Activated CD8-positive, alpha-beta memory T cell treated with anti-CD3 and anti-CD28 coated beads, Interleukin-2, amount 50 U/mL, for 24 hours (primary cell): ENCODE results near the gene S100G.

Experiments
- DNase-seq: peaks from one replicate; pipeline ENCODE4 v3.0.0-alpha.2; 2020; ENCODE audit errors: extremely low read depth

The S100G gene

DNA sequence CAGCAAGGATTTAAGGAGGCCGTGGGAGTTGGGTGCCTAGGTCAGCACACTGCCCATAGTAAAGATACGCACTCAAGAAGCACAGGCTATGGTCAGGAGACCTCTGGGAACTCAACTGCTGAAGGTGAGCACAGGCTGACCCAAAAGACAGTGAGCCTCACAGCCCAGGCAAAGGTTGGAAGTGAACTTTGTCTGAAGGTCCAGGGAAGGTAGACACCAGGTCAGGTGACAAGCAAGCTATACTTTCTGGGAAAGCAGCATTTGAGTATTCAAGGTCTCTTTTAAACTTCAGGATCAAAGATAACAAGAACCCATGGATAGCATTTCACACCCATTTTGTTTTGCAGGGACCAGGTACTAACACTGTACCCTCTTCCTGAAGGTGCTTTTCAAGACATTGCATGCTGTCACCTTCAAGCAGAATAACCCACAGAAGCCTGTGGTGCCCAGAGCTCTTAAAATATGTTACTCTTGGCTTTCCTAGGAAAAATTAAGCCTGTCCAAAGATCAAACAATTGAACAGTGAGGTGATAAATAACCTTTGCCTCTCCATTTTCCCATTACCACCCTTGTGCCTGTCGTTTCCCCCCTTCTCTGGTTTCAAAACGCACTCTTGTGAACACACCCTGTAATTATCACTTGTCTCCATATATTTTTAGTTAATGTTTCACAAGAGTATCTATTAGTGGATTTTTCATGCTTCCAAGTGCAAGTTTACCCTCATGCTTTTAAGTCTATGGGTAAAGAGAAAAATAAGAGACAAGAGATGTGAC, 3.4 kb upstream of the S100G start:
- DNase-seq = no peak

DNA sequence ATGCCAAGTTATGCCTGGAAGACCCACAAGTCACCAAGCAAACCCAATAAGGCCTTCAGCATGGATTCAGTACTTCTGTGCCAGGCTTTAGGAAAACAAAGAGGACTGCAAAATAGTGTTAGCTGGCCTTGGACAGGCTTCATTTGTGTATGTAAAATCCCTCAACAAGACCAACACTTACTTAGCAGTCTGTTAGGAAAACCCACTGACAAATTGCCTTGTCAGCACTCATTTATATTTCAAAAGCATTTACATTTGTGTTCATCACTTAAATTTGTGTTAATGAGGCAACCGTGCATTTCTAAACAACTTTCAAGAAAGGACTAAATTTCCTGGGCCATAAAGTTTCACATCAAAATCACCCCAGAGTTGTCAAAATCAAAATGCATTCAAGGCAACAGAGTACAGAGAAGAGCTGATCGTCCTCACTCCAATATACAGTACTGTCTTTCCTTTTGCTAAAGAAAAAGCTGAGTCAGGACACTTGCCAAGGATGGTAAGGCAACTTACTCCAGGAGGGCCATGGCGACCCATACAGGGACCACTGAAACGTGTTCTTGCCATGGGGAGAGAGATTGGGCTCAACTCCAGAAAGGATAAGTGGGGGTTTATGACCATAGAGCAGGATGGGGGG, 1.6 kb downstream of the S100G start:
- no peak for DNase-seq

DNA sequence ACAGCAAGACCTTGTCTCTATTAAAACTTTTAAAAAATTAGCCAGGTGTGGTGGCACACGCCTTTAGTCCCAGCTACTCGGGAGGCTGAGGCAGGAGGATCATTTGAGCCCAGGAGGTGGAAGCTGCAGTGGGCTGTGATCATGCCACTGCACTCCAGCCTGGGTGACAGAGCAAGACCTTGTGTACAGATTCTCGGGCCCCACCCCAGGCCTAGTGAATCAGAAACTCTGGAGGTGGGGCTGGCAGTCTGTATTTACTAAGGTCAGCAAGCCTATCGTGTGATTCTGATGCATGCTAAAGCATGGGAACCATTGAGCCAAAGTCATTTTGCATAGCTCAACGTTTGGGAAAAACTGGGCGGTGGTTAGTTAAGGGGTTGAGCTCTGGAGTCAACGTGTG, 3.5 kb downstream of the S100G start:
- DNase-seq = no peak

DNA sequence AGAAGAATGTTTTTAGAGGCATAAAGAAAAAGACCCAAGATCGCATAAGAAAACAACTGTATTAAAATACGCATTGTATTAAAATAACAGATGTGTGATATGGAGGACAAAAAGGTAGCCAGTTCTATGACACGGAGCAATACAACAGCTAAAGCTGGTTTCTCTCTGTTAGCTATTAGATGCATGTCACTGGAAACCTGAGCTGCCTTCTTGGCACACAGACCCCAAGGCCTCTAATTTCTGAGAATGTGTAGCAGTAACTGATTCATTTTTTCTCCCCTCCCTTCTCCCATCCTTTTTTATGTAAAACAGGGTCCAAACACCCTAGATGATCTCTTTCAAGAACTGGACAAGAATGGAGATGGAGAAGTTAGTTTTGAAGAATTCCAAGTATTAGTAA, 4.1 kb downstream of the S100G start:
- DNase-seq = no peak

DNA sequence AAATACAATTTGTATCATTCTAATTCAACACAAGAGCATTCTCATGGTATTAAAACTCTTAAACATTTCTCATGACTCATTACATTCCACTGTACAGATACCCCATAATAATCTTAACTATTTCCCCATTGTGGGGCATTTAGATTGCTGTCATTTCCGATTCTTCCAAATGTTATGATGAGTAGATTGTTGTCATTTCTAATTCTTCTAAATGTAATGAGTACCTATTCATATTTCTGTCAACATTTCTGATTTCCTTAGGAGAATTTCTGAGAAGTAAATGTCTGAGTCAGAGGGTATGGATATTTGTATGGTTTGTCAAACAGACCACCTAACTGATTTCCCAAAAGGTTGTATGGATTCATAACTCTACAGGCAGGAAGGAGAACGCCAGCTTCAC, 8.3 kb downstream of the S100G start:
- no peak for DNase-seq

DNA sequence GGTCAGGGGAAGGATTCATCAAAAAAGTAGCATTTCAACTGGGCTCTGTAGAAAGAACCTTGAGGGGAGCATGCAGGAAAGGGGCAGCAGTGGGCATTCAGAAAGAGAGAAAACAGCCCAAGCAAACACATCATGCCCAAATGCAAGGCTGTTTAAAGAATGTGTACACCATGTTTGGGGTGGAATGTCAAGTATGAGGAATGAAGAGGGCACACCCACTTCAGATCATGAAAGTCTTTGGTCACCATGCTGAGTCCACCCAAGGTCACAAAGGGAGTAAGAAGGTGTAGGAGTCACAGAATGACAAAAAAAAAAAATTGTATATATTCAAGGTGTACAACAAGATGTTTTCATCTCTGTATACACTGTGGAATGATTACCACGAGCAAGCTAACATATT, 9.4 kb downstream of the S100G start:
- DNase-seq = no peak

DNA sequence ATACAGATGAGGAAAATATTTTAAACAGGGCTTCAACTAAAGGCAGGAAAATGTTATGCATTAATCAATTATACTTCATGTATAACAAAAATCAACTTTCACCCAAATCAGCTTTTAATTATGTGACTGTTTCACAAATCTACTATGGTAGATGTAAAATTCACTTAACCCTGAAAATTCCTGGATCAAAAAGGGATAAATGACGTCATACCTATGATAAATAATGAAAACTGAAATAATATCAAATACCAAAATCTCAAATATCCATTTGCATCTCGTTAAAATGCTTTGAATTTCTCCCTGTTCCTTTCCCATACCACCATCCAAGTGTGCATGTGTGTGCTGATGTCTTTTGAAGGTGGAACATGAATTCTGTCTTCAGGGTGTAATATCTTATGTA, 11.5 kb downstream of the S100G start:
- no peak for DNase-seq

DNA sequence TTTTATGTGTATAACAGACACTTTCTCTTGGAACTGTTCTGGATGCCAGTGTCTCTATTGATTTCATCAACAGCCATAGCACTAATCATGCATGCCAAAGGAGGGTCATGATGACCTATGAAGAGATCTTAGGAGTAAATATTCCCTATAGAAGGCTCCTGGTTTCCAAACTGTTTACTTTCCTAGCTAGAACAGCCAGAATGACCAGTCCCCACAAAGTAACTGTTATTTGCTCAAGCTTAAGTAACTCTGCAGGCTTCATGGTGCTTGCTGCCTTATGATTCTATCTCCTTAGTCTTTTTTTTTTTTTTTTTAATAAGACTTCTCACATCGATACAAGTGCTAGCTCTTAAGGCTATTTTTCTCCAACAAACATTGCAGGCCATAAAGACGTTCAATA, 12.4 kb downstream of the S100G start:
- no peak for DNase-seq

DNA sequence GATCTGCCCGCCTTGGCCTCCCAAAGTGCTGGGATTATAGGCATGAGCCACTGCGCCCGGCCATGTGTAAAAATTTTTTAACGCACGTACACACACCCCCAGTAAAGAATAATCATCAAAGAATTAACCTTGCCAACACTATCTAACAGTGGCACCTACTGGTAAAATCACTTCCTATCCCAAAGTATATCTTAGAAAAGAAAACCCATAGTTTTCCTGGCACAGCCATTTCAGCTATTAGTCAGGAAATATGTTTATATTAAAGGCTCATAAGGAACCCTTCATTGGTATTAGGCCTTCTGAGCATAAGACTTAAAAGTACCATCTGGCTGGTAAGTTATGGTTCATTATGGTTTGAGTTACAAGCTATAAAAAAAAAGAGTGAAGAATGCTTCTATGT, 14.1 kb downstream of the S100G start:
- no peak for DNase-seq

DNA sequence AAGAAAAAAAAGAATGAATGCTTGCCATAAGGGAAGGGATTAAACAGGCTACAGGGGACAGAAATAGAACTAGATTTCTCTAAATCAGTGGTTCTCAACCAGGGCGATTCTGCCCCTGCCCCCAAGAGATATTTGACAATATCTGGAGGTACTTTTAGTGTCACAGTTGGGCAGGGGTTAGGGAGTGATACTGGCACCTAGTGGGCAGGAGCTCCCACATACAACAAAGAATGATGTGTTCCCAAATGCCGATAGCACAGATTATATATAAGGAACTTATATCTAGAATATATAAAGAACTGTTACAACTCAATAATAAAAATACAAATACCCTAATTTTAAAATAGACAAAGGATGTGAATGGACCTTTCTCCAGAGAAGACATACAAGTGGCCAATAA, 14.7 kb downstream of the S100G start:
- DNase-seq = no peak

DNA sequence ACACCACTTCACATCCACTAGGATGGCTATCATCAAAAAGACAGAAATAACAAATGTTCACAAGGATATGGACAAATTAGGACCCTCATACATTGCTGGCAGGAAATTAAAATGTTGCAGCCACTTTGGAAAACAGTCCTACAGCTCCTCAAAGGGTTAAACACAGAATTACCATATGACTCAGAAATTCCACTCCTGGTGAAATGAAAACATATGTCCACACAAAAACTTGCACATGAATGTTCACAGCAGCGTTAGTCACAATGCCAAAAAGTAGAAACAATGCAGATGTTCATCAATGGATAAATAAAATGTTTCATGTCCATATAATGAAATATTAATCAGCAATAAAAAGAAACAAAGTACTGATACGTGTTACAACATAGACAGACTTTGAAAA, 15.1 kb downstream of the S100G start:
- no peak for DNase-seq

DNA sequence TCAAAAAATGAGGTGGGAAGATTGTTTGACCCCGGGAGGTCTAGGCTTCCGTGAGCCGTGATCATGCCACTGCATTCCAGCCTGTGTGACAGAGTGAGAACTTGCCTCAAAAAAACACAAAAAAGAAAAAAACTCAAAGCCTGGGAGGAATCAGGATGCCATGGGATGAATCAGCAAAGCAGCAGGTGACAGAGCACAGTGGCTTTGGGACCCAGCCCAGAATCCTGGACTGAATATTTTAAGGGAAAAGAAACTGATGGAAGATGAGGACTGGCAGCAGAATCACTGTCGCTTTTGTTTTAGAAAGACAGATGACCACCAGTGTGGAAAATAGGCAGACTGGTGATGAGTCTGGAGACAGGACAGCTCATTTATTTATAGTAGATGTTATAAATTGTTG, 16.6 kb downstream of the S100G start:
- DNase-seq = no peak

DNA sequence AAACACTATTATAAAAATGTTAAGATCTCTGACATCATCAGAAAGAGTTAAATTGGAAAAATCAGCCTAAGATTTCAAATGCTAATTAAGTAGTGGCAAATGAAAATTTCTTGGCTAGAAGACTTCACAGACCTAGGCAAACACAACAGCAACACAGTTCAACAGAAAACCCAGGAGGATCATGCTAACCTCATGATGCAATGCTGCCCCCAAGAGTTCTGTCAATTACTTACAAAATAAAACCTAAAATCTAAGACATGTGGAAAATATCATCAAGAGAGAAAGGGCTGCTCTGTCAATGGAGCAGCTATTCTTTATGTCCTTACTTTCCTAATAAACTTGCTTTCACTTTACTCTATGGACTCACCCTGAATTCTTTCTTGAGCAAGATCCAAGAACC, 21.0 kb downstream of the S100G start:
- DNase-seq = no peak

DNA sequence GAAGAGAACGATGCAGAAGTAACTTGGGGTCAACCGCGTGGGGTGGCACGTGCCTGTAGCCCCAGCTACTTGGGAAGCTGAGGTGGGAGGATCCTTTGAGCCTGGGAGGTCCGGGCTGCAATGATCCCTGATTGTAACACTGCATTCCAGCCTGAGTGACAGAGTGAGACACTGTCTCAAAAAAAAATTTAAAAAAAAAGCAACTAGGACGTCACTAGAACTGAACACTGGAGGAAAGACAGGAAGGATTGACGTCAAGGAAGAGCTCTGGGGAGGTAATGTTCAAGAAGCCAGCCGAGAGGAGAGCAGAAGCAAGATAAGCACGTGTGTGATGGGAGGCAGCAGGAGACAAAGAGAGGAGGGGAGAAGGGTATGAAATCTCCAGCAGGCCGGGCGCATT, 28.7 kb downstream of the S100G start:
- no peak for DNase-seq

DNA sequence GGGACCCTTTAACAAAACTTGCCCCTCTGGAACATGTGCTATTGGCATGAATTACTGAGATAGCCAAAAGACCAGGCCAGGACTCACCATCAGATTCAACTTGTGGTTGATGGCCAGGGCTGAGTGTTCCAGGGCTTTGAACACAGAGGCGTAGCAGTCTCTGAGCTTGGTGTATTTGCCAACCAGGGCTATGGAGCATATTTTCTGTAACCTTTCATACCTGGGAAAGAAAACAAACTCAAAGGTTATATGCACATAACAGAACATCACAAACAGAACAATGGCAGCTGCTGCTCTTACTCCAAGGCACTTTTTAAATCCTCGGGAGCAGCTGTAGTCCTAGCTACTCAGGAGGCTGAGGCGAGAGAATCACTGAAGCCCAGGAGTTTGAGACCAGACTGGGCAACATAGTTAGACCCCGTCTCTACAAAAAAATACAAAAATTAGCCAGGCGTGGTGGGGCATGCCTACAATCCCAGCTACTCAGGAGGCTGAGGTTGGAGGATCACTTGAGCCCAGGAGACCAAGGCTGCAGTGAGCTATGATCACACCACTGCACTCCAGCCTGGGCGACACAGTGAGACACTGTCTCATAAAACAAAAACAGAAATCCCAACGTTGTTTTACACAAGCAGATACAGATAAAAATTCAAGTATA, 33.2 kb downstream of the S100G start:
- no peak for DNase-seq

DNA sequence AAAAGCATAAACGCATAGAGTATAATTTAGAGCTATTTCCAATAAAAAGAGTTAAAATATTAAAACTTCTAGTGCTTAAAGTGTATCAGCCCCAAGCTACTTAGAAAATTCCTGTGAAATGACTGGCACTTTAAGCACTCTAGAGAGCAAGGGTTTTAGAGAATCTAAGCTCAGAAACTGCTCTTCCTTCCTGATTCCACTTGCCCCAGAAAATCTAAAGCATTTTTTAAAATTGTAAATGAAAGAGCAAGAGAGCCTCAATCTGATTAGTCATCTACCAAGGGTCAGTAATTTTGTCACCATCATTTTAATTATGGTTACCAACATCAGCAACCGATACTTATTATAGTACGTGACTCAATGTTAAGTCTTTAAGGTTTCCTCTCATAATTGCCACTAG, 37.6 kb downstream of the S100G start:
- DNase-seq = no peak

DNA sequence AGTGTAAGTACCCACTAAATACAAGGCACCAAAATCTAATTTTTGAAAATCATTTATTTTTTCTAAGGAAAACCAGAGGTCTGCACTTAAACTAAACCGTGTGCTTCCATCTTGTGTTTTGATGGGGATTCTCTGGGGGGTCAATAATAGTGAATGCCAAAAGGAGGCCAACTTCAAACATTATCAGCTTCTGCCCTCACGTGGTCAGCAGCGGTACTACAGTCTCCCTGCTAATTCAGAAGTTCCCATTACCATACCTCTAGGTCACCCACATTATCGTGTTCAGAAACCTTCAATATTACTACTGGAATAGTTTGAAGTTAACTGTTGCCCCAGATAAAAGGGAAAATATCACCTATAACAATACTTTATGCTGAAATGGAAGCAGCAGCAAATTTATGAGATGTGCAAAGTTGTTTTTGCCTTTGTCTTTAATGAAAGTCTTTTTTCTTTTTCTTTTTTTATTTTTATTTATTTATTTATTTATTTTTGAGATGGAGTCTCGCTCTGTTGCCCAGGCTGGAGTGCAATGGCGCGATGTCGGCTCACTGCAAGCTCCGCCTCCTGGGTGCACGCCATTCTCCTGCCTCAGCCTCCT, 45.2 kb downstream of the S100G start:
- DNase-seq = no peak

DNA sequence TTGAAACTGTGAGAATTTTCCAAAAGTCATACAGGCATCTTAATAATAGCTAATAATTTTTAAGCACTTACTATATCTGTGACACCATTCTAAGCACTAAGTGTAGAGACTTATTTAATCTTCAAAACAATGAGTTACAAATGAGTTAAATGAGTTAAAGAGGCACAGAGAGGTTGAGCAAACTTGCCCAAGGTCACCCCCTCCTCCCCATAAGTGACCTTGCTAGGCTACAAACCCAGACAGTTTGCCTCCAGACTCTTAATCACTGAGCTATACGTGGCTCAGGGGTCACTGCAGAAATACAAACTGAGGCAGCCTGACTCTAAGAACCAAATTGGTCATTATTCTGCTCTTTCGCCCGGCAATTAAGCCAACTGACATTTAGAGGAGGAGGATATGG, 47.0 kb downstream of the S100G start:
- DNase-seq = no peak

DNA sequence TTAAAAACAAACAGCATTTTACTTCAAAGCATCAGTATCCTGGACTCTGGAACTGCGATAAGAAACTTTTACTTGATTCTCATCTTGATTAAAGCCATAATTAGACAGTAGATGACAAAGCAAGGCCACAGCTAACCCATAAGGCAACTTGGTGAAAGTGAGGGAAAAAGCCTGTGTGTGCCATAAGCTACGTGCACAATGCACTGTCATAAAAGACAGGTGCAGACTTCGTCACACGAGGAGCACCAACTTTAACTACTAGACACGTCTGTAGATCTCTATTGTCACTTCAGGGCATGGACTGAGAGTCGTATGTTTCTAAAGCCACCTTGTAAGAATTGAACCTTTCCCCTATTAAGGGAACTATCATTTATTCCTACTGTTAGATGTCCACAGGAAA, 49.4 kb downstream of the S100G start:
- DNase-seq = no peak

DNA sequence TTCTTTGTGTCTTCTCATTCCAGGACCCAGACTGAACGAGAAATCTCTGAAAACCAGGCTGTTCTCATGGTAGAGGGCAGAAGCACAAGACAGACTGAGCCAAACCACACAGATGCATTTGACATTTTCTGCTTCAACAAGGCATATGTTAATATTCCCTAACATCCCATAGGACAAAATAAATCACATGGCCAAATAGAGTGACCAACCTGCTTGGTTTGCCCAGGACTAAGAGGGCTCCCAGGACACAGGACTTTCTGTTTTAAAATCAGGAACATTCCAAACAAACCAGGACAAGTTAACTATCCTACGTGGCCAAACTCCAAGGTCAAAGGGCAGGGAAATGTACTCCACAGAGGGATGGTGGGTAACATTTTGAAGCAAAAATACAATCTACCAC, 50.8 kb downstream of the S100G start:
- DNase-seq = no peak

DNA sequence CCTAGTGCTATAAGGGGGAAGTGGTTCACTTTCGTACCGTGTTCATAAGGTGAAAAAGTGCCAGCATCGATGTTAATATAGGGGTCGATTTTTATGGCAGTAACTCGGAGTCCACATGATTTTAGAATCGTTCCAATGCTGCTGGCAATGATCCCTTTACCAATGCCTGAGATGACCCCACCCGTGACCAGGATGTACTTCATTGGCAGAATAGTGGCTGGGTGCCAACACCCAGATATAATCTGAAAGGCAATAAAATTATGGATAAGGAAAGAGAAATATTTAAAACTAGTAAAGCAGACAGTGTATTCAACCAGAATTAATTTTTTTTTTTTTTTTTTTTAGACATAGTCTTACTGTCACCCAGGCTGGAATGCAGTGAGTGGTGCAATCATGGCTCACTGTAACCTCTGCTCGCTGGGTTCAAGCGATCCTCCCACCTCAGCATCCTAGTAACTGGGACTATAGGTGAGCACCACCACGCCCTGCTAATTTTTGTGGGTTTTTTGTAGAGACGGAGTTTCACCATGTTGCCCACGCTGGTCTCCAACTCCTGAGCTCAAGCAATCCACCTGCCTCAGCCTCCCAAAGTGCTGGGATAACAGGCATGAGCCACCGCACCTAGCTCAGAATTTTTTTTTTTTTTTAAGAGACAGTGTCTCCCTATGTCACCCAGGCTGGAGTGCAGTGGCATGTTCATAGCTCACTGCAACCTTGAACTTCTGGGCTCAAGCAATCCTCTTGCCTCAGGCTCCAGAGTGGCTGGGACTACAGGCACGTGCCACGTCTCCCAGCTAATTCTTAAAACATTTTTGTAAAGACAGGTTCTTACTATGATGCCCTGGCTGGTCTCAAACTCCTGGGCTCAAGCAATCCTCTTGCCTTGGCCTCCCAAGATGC, 53.0 kb downstream of the S100G start:
- no peak for DNase-seq
